GM12873 (cell line): Measurements from ENCODE around the gene MOCOS.

Experiments
- CTCF ChIP-seq: IDR thresholded peaks from 2 replicates; pipeline ENCODE4 v1.5.1; 2012; ENCODE audit warnings: low read depth, mild to moderate bottlenecking, moderate library complexity, low read length, control low read depth; ENCODE audit not compliant: insufficient read depth; ENCODE audit errors: missing control alignments

The MOCOS gene

GRCh38 chr18:36295214-36295613 is 107.9 kb downstream of the MOCOS start:
- TF ChIP-seq CTCF = no peak

GRCh38 chr18:36295880-36296301 is 108.6 kb downstream of the MOCOS start:
- no peak for TF ChIP-seq CTCF

- peak; percentile 41 for TF ChIP-seq CTCF
Observed at GRCh38 chr18:36296650-36297416, 109.5 kb downstream of the MOCOS start.

- no peak for TF ChIP-seq CTCF
Observed at GRCh38 chr18:36297417-36298125, 110.3 kb downstream of the MOCOS start, which contains the start of gene FHOD3. FHOD3 (plus strand) TSS chr18:36297713; CDS start chr18:36297836, 123 bp downstream.

- no peak for TF ChIP-seq CTCF
Observed at GRCh38 chr18:36298126-36298741, 110.9 kb downstream of the MOCOS start.

- no peak for TF ChIP-seq CTCF
Observed at GRCh38 chr18:36299015-36299414, 111.7 kb downstream of the MOCOS start.

- TF ChIP-seq CTCF = no peak
Observed at GRCh38 chr18:36300211-36300610, 112.9 kb downstream of the MOCOS start.
